HG03135 (cell line): ENCODE measurements around the gene TASOR.
"Not testable (repeated sequence)": the region's sequence is repeated elsewhere in the genome, so short reads cannot be mapped to it uniquely, and the experiment has no call there.

Source experiments
- ATAC-seq: cut with Tn5 transposase; IDR thresholded peaks from one replicate; pipeline ENCODE4 v1.9.1; 2021; ENCODE audit warnings: mild to moderate bottlenecking, moderate library complexity; ENCODE audit not compliant: unreplicated experiment

Gene TASOR

DNA sequence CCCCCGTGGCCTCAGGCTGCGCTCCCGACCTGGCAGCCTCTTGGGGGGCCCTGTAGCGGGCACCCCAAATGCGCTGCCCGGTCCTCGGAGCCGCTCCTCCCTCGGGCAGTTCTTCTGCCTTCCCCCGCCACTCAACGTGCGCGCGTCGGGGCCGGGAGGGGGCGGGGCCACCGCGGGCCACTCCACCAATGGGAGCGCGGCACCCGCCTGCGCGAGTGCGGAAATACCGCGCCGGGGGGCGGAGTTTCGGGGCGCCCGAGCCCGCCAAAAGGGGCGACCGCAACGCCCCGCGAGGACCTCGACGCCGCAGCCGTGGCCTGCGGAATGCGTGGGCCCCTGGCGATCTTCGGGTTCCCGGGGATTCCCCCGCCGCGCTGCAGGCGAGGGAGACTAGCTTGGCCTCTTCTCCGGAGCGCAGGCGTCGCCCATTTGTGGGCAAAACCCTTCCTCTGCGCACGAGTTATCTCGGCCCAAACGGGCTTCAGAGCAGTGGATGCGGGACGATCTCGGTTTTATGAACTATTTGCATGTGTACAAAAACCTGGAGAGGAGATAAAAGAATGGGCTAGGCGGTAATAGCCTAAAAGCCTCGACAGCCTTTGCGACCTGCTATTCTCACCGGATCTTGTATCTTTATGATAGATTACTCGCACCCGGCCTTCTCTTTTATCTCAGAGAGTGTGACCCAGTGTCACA is at the start of gene TASOR:
Gene TASOR, minus strand, starts transcription at position 144 of the 696 bp plus-strand sequence. CDS start 259 bp downstream, outside the sequence.
- peak; percentile 81 for ATAC-seq

DNA sequence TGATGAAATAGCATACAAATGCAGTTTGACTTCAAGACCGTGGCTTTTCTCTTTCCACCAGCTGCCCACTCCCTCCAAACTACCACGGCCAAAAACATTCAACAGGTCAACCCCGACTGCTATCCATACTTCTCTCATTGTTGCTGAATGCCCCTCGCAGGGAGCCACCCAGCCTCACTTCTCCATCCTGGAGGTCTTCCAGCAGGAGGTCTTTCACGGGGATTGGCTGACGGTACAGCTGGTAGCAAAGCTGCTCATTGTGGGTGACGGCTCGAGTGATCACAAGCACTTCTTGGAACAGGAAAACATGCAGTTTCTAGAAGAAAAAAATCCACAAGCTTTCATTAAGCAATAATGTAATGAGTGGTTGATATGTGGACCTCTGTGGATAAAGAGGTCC is 49.0 kb upstream of the TASOR start:
- ATAC-seq = no peak

DNA sequence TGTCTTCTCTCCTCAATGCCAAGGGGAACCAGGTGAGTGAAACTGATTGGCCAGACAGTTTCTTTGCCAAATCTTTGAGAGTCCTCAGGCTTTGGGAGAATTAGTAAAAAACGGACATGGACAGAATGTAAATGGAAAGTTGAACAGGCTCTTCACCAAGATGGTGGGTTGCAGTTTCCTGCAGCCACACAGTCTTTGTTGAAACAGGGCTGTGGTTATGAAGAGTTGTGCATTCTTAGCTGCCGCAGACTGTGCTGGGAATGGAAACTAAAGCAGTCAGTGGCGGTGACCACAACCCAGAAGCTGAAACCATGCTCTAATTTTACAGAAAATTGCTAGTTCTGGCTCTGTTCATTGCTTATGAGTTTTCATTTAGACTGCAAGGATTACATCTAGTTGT is 42.1 kb upstream of the TASOR start:
- ATAC-seq = peak; percentile 95

- peak; percentile 3 for ATAC-seq
Observed at GRCh38 chr3:56724676-56725075, 41.6 kb upstream of the TASOR start.

DNA sequence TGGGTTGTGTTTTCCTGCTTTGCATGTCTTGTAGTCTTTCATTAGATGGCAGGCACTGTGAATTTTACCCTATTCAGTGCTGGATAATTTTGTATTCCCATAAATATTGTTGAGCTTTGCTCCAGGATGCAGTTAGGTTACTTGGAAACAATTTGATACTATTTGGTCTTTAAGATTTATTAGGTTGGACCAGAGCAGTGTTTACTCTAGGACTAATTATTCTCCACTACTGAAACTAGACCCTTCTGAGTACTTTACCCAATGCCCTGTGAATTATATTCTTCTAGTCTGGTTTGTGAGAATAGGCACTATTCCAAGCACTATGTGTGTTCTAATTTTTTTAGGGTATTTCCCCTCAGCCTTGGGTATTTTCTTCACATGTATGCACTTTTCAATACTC is 37.8 kb upstream of the TASOR start:
- ATAC-seq = no peak

DNA sequence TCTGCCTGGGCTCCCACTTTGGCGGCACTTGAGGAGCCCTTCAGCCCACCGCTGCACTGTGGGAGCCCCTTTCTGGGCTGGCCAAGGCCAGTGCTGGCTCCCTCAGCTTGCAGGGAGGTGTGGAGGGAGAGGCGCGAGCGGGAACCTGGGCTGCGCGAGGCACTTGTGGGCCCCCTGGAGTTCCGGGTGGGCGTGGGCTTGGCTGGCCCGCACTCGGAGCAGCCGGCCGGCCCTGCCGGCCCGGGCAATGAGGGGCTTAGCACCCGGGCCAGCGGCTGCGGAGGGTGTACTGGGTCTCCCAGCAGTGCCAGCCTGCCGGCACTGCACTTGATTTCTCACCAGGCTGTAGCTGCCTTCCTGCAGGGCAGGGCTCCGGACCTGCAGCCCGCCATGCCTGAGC is 35.7 kb upstream of the TASOR start:
- ATAC-seq = not testable (repeated sequence)

DNA sequence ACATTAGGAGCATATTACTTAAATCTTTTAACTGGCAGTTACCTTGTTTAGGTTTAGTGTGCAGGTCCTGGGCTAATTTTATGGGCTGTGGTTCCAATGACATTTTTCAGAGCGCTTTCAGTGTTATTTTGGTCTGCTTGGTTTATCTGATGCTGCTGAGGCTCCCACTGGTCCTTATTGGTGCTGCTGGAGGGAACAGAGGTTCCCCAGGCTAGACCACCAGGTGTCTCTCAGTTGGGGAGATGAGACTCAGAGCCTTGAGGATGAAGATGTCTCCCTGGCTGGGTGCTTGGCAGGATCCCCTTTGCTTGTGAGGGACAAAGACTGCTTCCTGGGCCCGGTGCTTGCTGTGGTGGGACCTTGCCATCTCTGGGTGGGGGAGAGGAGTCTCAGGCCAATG is 28.3 kb upstream of the TASOR start:
- ATAC-seq = no peak

DNA sequence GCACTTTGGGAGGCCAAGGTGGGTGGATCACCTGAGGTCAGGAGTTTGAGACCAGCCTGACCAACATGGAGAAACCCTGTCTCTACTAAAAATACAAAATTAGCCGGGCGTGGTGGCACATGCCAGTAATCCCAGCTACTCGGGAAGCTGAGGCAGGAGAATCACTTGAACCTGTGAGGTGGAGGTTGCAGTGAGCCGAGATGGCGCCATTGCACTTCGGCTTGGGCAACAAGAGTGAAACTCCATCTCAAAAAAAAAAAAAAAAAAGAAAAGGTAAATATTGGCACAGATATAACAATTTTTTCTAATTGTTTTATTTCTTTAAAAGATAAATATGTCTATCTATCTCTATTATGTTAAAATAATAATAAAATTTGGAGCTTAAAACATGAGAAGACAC is 24.3 kb upstream of the TASOR start:
- not testable (repeated sequence) for ATAC-seq

- no peak for ATAC-seq
Observed at GRCh38 chr3:56706629-56707028, 23.6 kb upstream of the TASOR start.

DNA sequence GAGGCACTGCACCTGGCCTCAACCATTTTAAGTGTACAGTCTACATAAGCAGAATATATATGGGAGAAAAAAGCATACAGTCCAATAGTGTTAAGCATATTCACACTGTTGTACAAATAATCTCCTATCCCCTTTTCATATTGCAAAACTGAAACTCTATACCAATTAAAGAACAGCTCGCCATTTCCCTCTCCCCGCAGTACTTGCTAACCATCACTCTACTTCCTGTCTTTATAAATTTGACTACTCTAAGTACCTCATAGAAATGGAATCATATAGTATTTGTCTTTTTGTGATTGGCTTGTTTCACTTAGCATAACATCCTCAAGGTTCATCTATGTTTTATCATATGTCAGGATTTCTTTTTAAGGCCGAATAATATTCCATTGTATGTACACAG is 21.6 kb upstream of the TASOR start:
- ATAC-seq = no peak

DNA sequence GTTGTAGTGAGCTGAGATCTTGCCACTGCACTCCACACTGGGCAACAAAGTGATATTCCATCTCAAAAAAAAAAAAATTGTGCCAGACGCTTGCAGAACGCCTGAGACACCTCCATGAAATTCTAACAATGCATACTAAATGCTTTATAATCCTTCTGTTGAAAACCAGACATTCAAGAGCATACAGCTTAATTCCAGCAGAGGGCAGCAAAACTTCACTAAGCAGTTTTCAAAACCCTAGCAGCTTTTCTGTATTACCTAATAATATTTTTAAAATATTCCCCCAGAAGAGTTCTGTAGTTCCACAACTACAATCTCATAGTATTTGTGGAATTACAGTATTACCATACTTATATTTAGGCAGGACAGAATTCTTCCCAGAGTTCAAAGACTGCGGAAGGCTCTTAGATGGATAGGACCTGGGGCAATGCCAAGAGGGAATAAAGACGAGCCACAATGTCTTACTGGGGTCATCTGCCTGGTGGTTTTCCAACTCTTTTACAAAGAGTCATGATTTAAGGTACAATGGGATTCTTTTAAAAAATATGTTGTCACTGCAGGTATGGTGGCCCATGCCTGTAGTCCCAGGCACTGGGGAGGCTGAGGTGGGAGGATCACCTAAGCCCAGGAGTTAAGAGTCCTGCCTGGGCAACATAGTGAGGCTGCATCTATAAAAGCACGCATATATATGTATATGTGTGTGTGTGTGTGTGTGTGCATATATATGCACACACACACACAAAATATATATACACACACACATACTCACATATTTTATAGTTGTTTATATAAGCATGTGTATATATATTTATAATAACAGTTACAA is 19.6 kb upstream of the TASOR start:
- no peak for ATAC-seq

- no peak for ATAC-seq
Observed at GRCh38 chr3:56700151-56700550, 17.1 kb upstream of the TASOR start.

DNA sequence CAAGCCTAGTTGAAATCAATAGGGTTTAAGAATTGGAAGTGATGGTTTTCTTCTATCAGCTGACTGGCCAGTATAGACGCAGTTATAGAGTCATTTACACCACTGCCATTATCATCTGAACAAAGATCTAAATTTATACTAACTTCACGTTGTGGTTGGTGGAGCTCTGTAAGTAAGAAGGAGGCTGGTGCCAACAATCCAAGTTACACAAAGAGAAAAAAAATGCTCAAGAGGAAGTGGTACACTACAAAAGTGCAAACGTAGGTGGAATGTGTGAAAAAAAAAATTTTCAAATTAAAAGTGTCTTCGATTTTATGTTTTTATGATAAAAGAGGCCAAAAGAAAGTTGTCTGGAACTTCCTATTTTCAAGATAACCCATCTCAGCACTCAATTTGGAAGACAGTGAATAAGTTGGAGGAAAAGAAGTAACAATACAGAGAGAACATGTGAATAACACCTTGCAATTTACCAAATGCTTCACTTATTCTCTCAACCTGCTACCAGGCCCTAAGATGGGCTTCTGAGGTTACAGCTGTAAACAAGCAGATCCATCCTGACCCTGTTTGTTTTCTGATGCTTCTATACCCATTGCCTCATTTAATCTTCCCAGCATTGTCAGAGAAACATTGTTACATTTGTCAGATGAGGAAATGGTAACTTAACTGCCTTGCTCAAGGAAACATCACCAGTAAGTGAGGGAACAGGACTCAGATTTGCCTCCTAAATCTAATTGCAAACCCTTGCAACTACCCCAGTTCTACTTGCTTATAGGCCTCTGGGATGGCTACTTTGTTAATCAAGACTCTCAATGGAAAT is 12.0 kb upstream of the TASOR start:
- ATAC-seq = no peak

DNA sequence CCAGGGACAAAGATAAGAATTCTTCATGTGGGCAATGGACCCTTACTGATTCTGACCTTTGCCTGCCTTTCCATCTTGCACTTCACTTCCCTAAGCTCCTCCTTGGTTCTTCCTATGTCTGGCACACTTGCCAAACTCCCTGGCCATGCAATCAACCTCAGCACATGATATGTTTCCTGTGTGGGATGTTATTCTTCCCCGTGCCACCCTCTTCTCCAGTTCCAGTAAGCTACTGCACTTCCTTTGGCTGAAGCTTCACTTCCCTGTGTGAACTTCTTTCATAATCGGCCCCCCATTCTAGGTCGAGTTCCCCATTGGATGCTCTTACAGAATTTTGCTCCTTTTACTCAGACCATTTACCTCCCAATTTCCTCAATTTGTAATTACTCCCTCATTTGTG is 10.7 kb upstream of the TASOR start:
- ATAC-seq = no peak

- not testable (repeated sequence) for ATAC-seq
Observed at GRCh38 chr3:56692520-56693433, 9.7 kb upstream of the TASOR start.

DNA sequence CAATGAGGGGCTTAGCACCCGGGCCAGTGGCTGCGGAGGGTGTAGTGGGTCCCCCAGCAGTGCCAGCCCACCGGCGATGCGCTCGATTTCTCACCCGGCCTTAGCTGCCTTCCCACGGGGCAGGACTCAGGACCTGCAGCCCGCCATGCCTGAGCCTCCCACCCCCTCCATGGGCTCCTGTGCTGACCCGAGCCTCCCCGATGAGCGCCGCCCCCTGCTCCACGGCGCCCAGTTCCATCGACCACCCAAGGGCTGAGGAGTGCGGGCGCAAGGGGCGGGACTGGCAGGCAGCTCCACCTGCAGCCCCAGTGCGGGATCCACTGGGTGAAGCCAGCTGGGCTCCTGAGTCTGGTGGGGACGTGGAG is 8.9 kb upstream of the TASOR start:
- not testable (repeated sequence) for ATAC-seq

DNA sequence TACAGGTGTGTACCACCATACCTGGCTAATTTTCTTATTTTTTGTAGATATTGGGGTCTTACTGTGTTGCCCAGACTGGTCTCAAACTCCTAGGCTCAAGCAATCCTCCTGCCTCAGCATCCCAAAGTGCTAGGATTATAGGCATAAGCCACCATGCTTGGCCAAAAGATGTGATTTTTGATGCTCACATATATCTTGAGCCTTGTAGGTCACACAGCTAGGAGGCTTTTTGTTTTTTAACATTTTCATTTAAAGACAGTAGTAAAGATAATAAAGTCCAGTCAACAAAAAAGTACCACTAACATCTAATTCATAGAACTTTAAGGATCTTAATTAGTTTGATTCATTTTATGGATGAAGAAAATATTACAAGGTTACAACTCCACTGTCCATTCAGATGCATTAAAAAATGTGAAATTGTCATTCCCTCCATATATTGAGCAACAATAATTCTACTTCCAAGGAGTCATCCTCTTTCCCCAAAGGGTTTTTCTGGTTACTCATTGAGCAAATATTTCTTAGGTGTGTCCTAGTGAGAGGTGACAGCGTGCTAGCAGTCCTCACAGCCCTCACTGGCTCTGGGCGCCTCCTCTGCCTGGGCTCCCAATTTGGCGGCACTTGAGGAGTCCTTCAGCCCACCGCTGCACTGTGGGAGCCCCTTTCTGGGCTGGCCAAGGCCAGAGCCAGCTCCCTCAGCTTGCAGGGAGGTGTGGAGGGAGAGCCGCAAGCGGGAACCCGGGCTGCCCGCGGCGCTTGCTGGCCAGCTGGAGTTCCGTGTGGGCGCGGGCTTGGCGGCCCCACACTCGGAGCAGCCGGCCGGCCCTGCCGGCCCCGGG is 8.3 kb upstream of the TASOR start:
- no peak for ATAC-seq

DNA sequence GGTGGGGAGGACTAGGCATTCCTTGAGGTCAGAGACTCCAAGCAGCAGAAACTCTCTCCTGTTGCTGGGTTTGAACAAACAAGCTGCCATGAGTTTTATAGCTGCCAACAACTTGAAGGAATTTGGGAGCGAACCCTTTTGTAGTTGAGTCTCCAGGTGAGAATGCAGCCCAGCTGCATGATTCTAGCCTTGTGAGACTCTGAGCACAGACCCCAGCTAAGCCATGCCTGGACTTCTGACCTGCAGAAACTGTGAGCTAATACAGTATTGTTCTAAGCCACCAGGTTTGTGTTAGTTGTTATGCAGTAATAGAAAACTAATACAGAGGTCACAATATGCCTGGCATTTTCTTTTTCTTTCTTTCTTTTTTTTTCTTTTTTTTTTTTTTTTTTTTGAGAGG is 6.2 kb upstream of the TASOR start:
- ATAC-seq = no peak

GRCh38 chr3:56688191-56688590 is 5.1 kb upstream of the TASOR start:
- peak; percentile 57 for ATAC-seq

DNA sequence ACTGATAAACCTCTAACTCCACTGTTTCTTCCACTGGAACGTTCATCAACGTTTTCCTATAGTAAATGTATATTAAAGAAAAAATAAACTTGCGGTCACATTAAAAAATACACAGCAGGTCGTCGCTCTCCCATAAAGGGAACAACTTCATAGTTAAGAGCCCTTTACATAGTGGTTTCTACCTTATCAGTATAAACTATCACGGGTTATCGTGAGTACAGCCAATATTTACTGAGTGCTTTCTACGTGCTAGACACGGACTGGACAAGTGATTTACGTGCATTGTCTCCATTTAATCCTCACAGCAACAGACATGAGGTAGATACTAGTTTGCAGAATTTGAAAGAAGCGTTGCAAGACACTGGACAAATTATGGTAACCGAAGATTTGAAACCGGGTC is 964 bp upstream of the TASOR start:
- no peak for ATAC-seq
